Measurements from ENCODE around the gene PYGO1. TPM values are rescaled to one million over a fixed set of nuclear protein-coding genes. Genes with fewer than 3 reads are reported as not detected.
"Not testable (repeated sequence)": the region's sequence is repeated elsewhere in the genome, so short reads cannot be mapped to it uniquely, and the experiment has no call there.

The PYGO1 gene
- total RNA-seq, 1 experiment from 2014 or later: not detected

GRCh38 chr15:55513152-55513551 is 75.0 kb downstream of the PYGO1 start:
- no peak for DNase-seq (ENCODE audit: low spot score)

GRCh38 chr15:55507567-55507966 is 80.6 kb downstream of the PYGO1 start:
- DNase-seq (ENCODE audit: low spot score): no peak

GRCh38 chr15:55505407-55505806 is 82.7 kb downstream of the PYGO1 start:
- DNase-seq (ENCODE audit: low spot score): not testable (repeated sequence)

- no peak for DNase-seq (ENCODE audit: low spot score)
Observed at GRCh38 chr15:55499151-55499550, 89.0 kb downstream of the PYGO1 start.

GRCh38 chr15:55498109-55498938 is 89.8 kb downstream of the PYGO1 start:
- peak; percentile 92 for DNase-seq (ENCODE audit: low spot score)

GRCh38 chr15:55496716-55497115 is 91.4 kb downstream of the PYGO1 start:
- DNase-seq (ENCODE audit: low spot score): no peak

- no peak for DNase-seq (ENCODE audit: low spot score)
Observed at GRCh38 chr15:55494931-55495330, 93.2 kb downstream of the PYGO1 start.

GRCh38 chr15:55488952-55489600 is 99.1 kb downstream of the PYGO1 start:
- DNase-seq (ENCODE audit: low spot score): not testable (repeated sequence)

Other genes with a start within 250 kb of the PYGO1 start
- gene CCPG1, start 180.0 kb downstream of the PYGO1 start, total RNA-seq (2014; rRNA removed; shearing (Covaris generic)): 11.8 and 12.6 TPM in 2 replicates
- gene PIERCE2, start 179.8 kb downstream of the PYGO1 start, total RNA-seq (2014; rRNA removed; shearing (Covaris generic)): 0.86 and 1.9 TPM in 2 replicates
- 2.9 and 3.3 TPM in 2 replicates for gene DNAAF4, start 80.1 kb downstream of the PYGO1 start, total RNA-seq (2014; rRNA removed; shearing (Covaris generic))
- gene PRTG, start 154.8 kb upstream of the PYGO1 start, total RNA-seq (2014; rRNA removed; shearing (Covaris generic)): not detected in 2 replicates

Data from HT-29 (cell line).